NK-92 treated with Interleukin-12 subunit alpha and Interleukin-12 subunit beta, amount 100 ng/mL, for 24 hours (cell line): ENCODE data around the gene NXN.
"Not testable (repeated sequence)": the region's sequence is repeated elsewhere in the genome, so short reads cannot be mapped to it uniquely, and the experiment has no call there.

Experiments used
- DNase-seq: peaks from one replicate; lab custom pipeline; 2025; lab: John Stamatoyannopoulos, UW

NXN gene

GRCh38 chr17:760371-760770 lies 219.2 kb downstream of the NXN start:
- DNase-seq = no peak

- DNase-seq = no peak
Observed at GRCh38 chr17:759964-760363, 219.6 kb downstream of the NXN start.

- DNase-seq = not testable (repeated sequence)
Observed at GRCh38 chr17:756010-756567, 223.5 kb downstream of the NXN start.

- not testable (repeated sequence) for DNase-seq
Observed at GRCh38 chr17:755319-755961, 224.1 kb downstream of the NXN start.

GRCh38 chr17:753418-753817 lies 226.2 kb downstream of the NXN start:
- no peak for DNase-seq

GRCh38 chr17:752620-753219 lies 226.9 kb downstream of the NXN start:
- no peak for DNase-seq

- peak; percentile 74 for DNase-seq
Observed at GRCh38 chr17:752002-752619, 227.5 kb downstream of the NXN start, which contains the start of gene GEMIN4. GEMIN4 (minus strand) TSS chr17:752264; CDS start chr17:752142, 122 bp downstream.

- DNase-seq = peak; percentile 8
Observed at GRCh38 chr17:751269-752001, 228.1 kb downstream of the NXN start.

GRCh38 chr17:750431-751037 lies 229.0 kb downstream of the NXN start:
- DNase-seq = no peak

GRCh38 chr17:749359-749758 lies 230.2 kb downstream of the NXN start:
- not testable (repeated sequence) for DNase-seq
